ENCODE data around the gene SLC1A3. TPM values are rescaled to one million over a fixed set of nuclear protein-coding genes. Genes with fewer than 3 reads are reported as not detected.

Gene SLC1A3
- total RNA-seq, 6 donors from 2014 or later = 22.4 to 235 (median 42.0) TPM

- H3K27me3 ChIP-seq = no peaks in the 10 kb centered on the region
- WGBS, 2 donors = 63 to 81% methylated on average over 5 of the region's 5 CpGs
- H3K4me3 ChIP-seq = no peak overlapping the region
- peak overlapping the region in 2 of 4 donors; percentile 33 to 86 for H3K27ac ChIP-seq
- peak in 1 of 2 donors; percentile 36 for TF ChIP-seq POLR2AphosphoS5 (IDR thresholded peaks at IDR 0.05)
- TF ChIP-seq EP300 (IDR thresholded peaks at IDR 0.05) = no peak
- peak in 1 of 4 donors; percentile 64 for TF ChIP-seq POLR2A (IDR thresholded peaks at IDR 0.05)
- TF ChIP-seq CTCF (IDR thresholded peaks at IDR 0.05) = no peak
- H3K9me3 ChIP-seq = no peaks in the 10 kb centered on the region
- peaks cover 18 to 26% (median 21%) of the 10 kb centered on the region in 4 donors for H3K4me1 ChIP-seq
- H3K36me3 ChIP-seq = no peaks in the 10 kb centered on the region
- DNase-seq = peak in 1 of 2 donors; percentile 37
- ATAC-seq (ENCODE audit: low FRiP score in 2 of 2) = peak in 1 of 2 donors; percentile 41
Measured at GRCh38 chr5:36689225-36689624, 82.8 kb downstream of the SLC1A3 start.

- H3K27me3 ChIP-seq = no peaks in the 10 kb centered on the region
- DNase-seq (peak; percentile 86 to 92), ATAC-seq (ENCODE audit: low FRiP score in 2 of 2) (peak; percentile 82 to 88)
- H3K36me3 ChIP-seq = no peaks in the 10 kb centered on the region
- peak; percentile 73 to 90 (median 84) for TF ChIP-seq CTCF (IDR thresholded peaks at IDR 0.05)
- TF ChIP-seq EP300 (IDR thresholded peaks at IDR 0.05) = no peak
- peak in 1 of 2 donors; percentile 13 for TF ChIP-seq POLR2AphosphoS5 (IDR thresholded peaks at IDR 0.05)
- TF ChIP-seq POLR2A (IDR thresholded peaks at IDR 0.05) = peak in 1 of 4 donors; percentile 69
- peaks cover 18 to 26% (median 21%) of the 10 kb centered on the region in 4 donors for H3K4me1 ChIP-seq
- peak overlapping the region; percentile 29 to 50 (median 46) for H3K4me3 ChIP-seq
- WGBS, 2 donors = 5 to 6% methylated on average over 40 to 44 of the region's 50 CpGs
- no peaks in the 10 kb centered on the region for H3K9me3 ChIP-seq
- peak overlapping the region; percentile 36 to 86 (median 77) for H3K27ac ChIP-seq
Measured at GRCh38 chr5:36690041-36690961, 83.9 kb downstream of the SLC1A3 start.

GRCh38 chr5:36691226-36691625, 84.8 kb downstream of the SLC1A3 start:
- no peak for ATAC-seq (ENCODE audit: low FRiP score in 2 of 2)
- TF ChIP-seq EP300 (IDR thresholded peaks at IDR 0.05) (no peak), POLR2A (IDR thresholded peaks at IDR 0.05) (no peak), POLR2AphosphoS5 (IDR thresholded peaks at IDR 0.05) (no peak), CTCF (IDR thresholded peaks at IDR 0.05) (no peak)

GRCh38 chr5:36691696-36692371, 85.4 kb downstream of the SLC1A3 start:
- H3K4me1 ChIP-seq = peaks cover 18 to 26% (median 21%) of the 10 kb centered on the region in 4 donors
- H3K36me3 ChIP-seq = no peaks in the 10 kb centered on the region
- WGBS, 2 donors = 77 to 84% methylated on average over 5 of the region's 5 CpGs
- DNase-seq (no peak), ATAC-seq (ENCODE audit: low FRiP score in 2 of 2) (peak in 1 of 2 donors; percentile 29)
- peak overlapping the region in 2 of 4 donors; percentile 44 to 57 for H3K27ac ChIP-seq
- H3K27me3 ChIP-seq = no peaks in the 10 kb centered on the region
- no peak for TF ChIP-seq POLR2AphosphoS5 (IDR thresholded peaks at IDR 0.05)
- TF ChIP-seq CTCF (IDR thresholded peaks at IDR 0.05) = no peak
- TF ChIP-seq POLR2A (IDR thresholded peaks at IDR 0.05) = peak in 1 of 4 donors; percentile 30
- no peak overlapping the region for H3K4me3 ChIP-seq
- no peaks in the 10 kb centered on the region for H3K9me3 ChIP-seq

More at GRCh38 chr5:36691226-36691625, 84.8 kb downstream of the SLC1A3 start:
- no peak overlapping the region for H3K27ac ChIP-seq
- no peaks in the 10 kb centered on the region for H3K36me3 ChIP-seq
- H3K4me3 ChIP-seq = no peak overlapping the region
- DNase-seq = no peak
- H3K4me1 ChIP-seq = peaks cover 18 to 26% (median 21%) of the 10 kb centered on the region in 4 donors
- no peaks in the 10 kb centered on the region for H3K27me3 ChIP-seq
- no peaks in the 10 kb centered on the region for H3K9me3 ChIP-seq
